ENCODE data around the gene SLC5A5. TPM values are rescaled to one million over a fixed set of nuclear protein-coding genes. Genes with fewer than 3 reads are reported as not detected.

SLC5A5 gene
- total RNA-seq (2014; rRNA removed), result not detected in 2 replicates
- polyA plus RNA-seq (2012), result not detected

- no peak for DNase-seq (ENCODE audit: low read depth)
Measured at GRCh38 chr19:17871878-17872250, at the start of gene SLC5A5. TSS of gene SLC5A5 (plus strand) at chr19:17871945. CDS start at chr19:17872320, 375 bp downstream.

GRCh38 chr19:17824339-17824738 is 47.4 kb upstream of the SLC5A5 start:
- DNase-seq (ENCODE audit: low read depth), result no peak

GRCh38 chr19:17826508-17827056 is 45.2 kb upstream of the SLC5A5 start:
- DNase-seq (ENCODE audit: low read depth), result no peak

- no peak for DNase-seq (ENCODE audit: low read depth)
Measured at GRCh38 chr19:17829855-17830566, 41.7 kb upstream of the SLC5A5 start.

- DNase-seq (ENCODE audit: low read depth), result peak; percentile 33
Measured at GRCh38 chr19:17830567-17831418, 41.0 kb upstream of the SLC5A5 start.

- DNase-seq (ENCODE audit: low read depth), result no peak
Measured at GRCh38 chr19:17831419-17831888, 40.3 kb upstream of the SLC5A5 start.

- no peak for DNase-seq (ENCODE audit: low read depth)
Measured at GRCh38 chr19:17832443-17833208, 39.1 kb upstream of the SLC5A5 start.

GRCh38 chr19:17834350-17835181 is 37.2 kb upstream of the SLC5A5 start:
- DNase-seq (ENCODE audit: low read depth), result no peak

GRCh38 chr19:17835182-17836006 is 36.4 kb upstream of the SLC5A5 start:
- no peak for DNase-seq (ENCODE audit: low read depth)

- no peak for DNase-seq (ENCODE audit: low read depth)
Measured at GRCh38 chr19:17836530-17836929, 35.2 kb upstream of the SLC5A5 start.

- no peak for DNase-seq (ENCODE audit: low read depth)
Measured at GRCh38 chr19:17837972-17838371, 33.8 kb upstream of the SLC5A5 start.

GRCh38 chr19:17840019-17840418 is 31.7 kb upstream of the SLC5A5 start:
- no peak for DNase-seq (ENCODE audit: low read depth)

- no peak for DNase-seq (ENCODE audit: low read depth)
Measured at GRCh38 chr19:17841371-17841809, 30.4 kb upstream of the SLC5A5 start.

GRCh38 chr19:17841810-17842662 is 29.7 kb upstream of the SLC5A5 start:
- DNase-seq (ENCODE audit: low read depth), result peak; percentile 38

- no peak for DNase-seq (ENCODE audit: low read depth)
Measured at GRCh38 chr19:17842663-17843291, 29.0 kb upstream of the SLC5A5 start.

- no peak for DNase-seq (ENCODE audit: low read depth)
Measured at GRCh38 chr19:17843292-17843827, 28.4 kb upstream of the SLC5A5 start.

- DNase-seq (ENCODE audit: low read depth), result no peak
Measured at GRCh38 chr19:17843908-17844490, 27.7 kb upstream of the SLC5A5 start.

- no peak for DNase-seq (ENCODE audit: low read depth)
Measured at GRCh38 chr19:17846146-17846545, 25.6 kb upstream of the SLC5A5 start.
